OCI-LY7 (cell line): ENCODE data around the gene GDNF. TPM values are rescaled to one million over a fixed set of nuclear protein-coding genes. Genes with fewer than 3 reads are reported as not detected.

Experiments
- BruUV-seq: library from RNA; stranded (reverse); fragments of 400-500 nt; replicated peaks from 2 replicates; lab custom pipeline; 2021; lab: Mats Ljungman, UMichigan
- CTCF ChIA-PET: fragments of 300-600 bp; sonication (Branson Sonifier 250); formaldehyde crosslinking; loops from one replicate; lab custom pipeline; 2022; ENCODE audit warnings: antibody characterized with exemption; ENCODE audit not compliant: unreplicated experiment; lab: Charles Lee
- POLR2A ChIA-PET: fragments of 300-600 bp; sonication (Branson Sonifier 250); formaldehyde crosslinking; loops from one replicate; lab custom pipeline; 2022; ENCODE audit warnings: antibody characterized with exemption; lab: Charles Lee
- DNase-seq: peaks from one replicate; pipeline ENCODE4 v3.0.0-alpha.2; 2015; ENCODE audit warnings: low spot score
- H2AFZ ChIP-seq: fragments of 200-600 bp; sonication (generic), shearing (Covaris generic); 2 replicates; pipeline ENCODE4 v1.6.1; 2014; ENCODE audit warnings: mild to moderate bottlenecking, antibody characterized with exemption, low read length, moderate library complexity
- H3K27ac ChIP-seq: fragments of 200-600 bp; sonication (generic); 2 replicates; pipeline ENCODE4 v1.5.1; 2014; ENCODE audit warnings: mixed run types, low read depth, mild to moderate bottlenecking, moderate library complexity, low read length, inconsistent platforms; ENCODE audit not compliant: poor library complexity, severe bottlenecking
- H3K36me3 ChIP-seq: fragments of 200-600 bp; sonication (generic); 2 replicates; pipeline ENCODE4 v1.6.1; 2014; ENCODE audit warnings: mild to moderate bottlenecking, antibody characterized with exemption, low read length, moderate library complexity, mixed read lengths; ENCODE audit not compliant: insufficient read depth
- H3K4me1 ChIP-seq: fragments of 200-600 bp; sonication (generic); 2 replicates; pipeline ENCODE4 v1.5.1; 2014; ENCODE audit warnings: mild to moderate bottlenecking, low read length; ENCODE audit not compliant: insufficient read depth, poor library complexity, severe bottlenecking
- H3K4me2 ChIP-seq: fragments of 200-600 bp; sonication (generic); 2 replicates; pipeline ENCODE4 v1.6.1; 2014; ENCODE audit warnings: mild to moderate bottlenecking, low read length
- H3K4me3 ChIP-seq: fragments of 200-600 bp; sonication (generic); 2 replicates; pipeline ENCODE4 v1.5.1; 2014; ENCODE audit warnings: mild to moderate bottlenecking, low read depth, low read length; ENCODE audit not compliant: poor library complexity, severe bottlenecking
- H3K79me2 ChIP-seq: fragments of 200-600 bp; sonication (generic); 2 replicates; pipeline ENCODE4 v1.6.1; 2016; ENCODE audit warnings: low read depth, mild to moderate bottlenecking, low read length, moderate library complexity, mixed read lengths; ENCODE audit not compliant: insufficient read depth
- H3K9me2 ChIP-seq: fragments of 200-600 bp; sonication (generic); 2 replicates; pipeline ENCODE4 v1.6.1; 2016; ENCODE audit warnings: mild to moderate bottlenecking, low read length, mixed read lengths; ENCODE audit not compliant: insufficient read depth
- H3K9me3 ChIP-seq: fragments of 200-600 bp; sonication (generic); 2 replicates; pipeline ENCODE4 v1.6.1; 2014; ENCODE audit warnings: mild to moderate bottlenecking, mixed run types, low read length, mixed read lengths
- H4K20me1 ChIP-seq: fragments of 200-600 bp; sonication (generic); 2 replicates; pipeline ENCODE4 v1.6.1; 2014; ENCODE audit warnings: mild to moderate bottlenecking, antibody characterized with exemption, low read length, moderate library complexity, mixed read lengths; ENCODE audit not compliant: insufficient read depth
- EZH2phosphoT487 ChIP-seq: fragments of 200-600 bp; sonication (generic); IDR thresholded peaks from 2 replicates; pipeline ENCODE4 v1.6.1; 2018; ENCODE audit warnings: low read depth, borderline replicate concordance, mild to moderate bottlenecking, mixed run types, antibody characterized with exemption, low read length, moderate library complexity, mixed read lengths
- intact Hi-C: fragments of 100-400 bp; cut with micrococcal nuclease; formaldehyde crosslinking; loops from one replicate; pipeline ENCODE4 v1.10.0; 2022; ENCODE audit not compliant: unreplicated experiment
- total RNA-seq, 2 experiments: library from RNA; depleted of rRNA in 1 of 2; stranded (reverse); fragments of >200 nt in 1 of 2; shearing (Covaris generic) in 1 of 2; gene quantifications; 2 replicates each; pipeline ENCODE4 v1.2.3, GENCODE V29; 2014 to 2022
- TF ChIP-seq, protein P1 (sequence below): fragments of 200-600 bp; sonication (generic); conservative IDR thresholded peaks from 2 replicates; pipeline ENCODE4 v1.5.1; 2014; ENCODE audit warnings: mild to moderate bottlenecking, antibody characterized with exemption, low read length, moderate library complexity, mixed read lengths

Gene GDNF
- total RNA-seq, 2 experiments from 2014 or later = 0.03 TPM; not detected in 1

DNA sequence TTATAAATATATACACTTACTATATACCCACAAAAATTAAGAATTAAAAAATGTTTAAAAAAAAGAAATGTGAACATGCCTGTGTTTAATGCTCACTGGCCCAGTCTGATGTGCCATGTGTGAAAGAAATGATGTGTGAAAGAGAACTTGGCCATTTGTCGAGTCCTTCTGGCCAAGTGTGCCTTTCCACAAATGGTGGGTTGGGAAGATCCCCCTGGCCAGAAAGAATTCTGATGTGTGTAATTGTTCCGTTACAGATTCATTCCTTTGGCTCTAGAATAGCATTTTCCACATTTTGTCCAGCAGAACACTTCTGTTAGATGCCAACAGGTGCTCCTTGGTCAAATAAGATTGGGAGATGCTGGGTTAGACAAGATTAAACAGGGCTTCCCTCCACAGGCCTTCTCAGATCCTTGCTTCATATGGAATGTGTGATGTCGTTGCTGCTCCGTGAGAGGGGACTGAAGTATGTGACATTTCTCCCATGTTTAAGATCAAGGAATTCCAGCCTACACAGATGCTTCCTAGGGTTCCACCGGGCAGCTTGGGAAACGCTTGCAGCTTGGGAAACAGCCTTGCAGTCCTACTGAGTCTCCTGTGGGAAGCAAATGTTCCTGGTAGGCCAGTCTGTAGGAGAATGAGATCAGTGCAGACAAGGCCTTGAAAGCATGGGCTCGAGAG is 32.1 kb downstream of the GDNF start:
- Histone ChIP-seq H3K4me3 (no peak overlapping the region), H3K36me3 (no peaks in the 10 kb centered on the region), H3K4me2 (no peak overlapping the region), H3K79me2 (no peaks in the 10 kb centered on the region), H3K9me3 (no peaks in the 10 kb centered on the region), H4K20me1 (no peaks in the 10 kb centered on the region), H3K27ac (no peak overlapping the region), H2AFZ (no peak overlapping the region), H3K4me1 (no peaks in the 10 kb centered on the region), H3K9me2 (no peaks in the 10 kb centered on the region)
- ChIA-PET POLR2A (no interaction called here), CTCF (no interaction called here)
- BruUV-seq = no TSS peak
- TF ChIP-seq, protein P1, sequence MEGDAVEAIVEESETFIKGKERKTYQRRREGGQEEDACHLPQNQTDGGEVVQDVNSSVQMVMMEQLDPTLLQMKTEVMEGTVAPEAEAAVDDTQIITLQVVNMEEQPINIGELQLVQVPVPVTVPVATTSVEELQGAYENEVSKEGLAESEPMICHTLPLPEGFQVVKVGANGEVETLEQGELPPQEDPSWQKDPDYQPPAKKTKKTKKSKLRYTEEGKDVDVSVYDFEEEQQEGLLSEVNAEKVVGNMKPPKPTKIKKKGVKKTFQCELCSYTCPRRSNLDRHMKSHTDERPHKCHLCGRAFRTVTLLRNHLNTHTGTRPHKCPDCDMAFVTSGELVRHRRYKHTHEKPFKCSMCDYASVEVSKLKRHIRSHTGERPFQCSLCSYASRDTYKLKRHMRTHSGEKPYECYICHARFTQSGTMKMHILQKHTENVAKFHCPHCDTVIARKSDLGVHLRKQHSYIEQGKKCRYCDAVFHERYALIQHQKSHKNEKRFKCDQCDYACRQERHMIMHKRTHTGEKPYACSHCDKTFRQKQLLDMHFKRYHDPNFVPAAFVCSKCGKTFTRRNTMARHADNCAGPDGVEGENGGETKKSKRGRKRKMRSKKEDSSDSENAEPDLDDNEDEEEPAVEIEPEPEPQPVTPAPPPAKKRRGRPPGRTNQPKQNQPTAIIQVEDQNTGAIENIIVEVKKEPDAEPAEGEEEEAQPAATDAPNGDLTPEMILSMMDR = no peak
- TF ChIP-seq EZH2phosphoT487 = no peak
- no peak for DNase-seq
- intact Hi-C loops = no loop called here

DNA sequence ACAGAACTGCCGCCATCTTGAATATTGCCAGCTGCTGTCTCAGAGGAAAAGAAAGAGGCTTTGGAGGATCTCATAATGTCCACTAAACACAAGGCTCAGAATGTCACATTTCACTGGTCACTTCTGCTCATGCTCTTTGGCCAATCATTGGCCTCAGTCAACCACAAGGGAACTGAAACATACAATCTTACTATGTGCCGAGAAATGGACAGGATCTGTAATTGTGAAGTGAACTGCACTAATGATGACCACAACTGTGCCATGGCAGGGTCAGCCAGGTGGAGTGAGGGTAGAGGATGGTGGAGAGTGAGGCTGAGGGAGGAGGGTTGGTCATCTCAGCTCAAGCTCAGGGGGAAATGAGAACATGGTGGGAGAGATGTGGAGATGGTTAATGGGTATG is 32.8 kb downstream of the GDNF start:
- no peak for DNase-seq
- no TSS peak for BruUV-seq
- ChIA-PET POLR2A (no interaction called here), CTCF (no interaction called here)
- H3K27ac ChIP-seq = no peak overlapping the region
- no peak for TF ChIP-seq EZH2phosphoT487
- TF ChIP-seq, protein P1 = no peak
- no peaks in the 10 kb centered on the region for H3K79me2 ChIP-seq
- no peaks in the 10 kb centered on the region for H3K9me3 ChIP-seq
- no peak overlapping the region for H3K4me3 ChIP-seq
- no peak overlapping the region for H2AFZ ChIP-seq
- H3K4me1 ChIP-seq = no peaks in the 10 kb centered on the region
- no peaks in the 10 kb centered on the region for H3K9me2 ChIP-seq
- no peaks in the 10 kb centered on the region for H3K36me3 ChIP-seq
- H4K20me1 ChIP-seq = no peaks in the 10 kb centered on the region
- H3K4me2 ChIP-seq = no peak overlapping the region
- intact Hi-C loops = no loop called here

DNA sequence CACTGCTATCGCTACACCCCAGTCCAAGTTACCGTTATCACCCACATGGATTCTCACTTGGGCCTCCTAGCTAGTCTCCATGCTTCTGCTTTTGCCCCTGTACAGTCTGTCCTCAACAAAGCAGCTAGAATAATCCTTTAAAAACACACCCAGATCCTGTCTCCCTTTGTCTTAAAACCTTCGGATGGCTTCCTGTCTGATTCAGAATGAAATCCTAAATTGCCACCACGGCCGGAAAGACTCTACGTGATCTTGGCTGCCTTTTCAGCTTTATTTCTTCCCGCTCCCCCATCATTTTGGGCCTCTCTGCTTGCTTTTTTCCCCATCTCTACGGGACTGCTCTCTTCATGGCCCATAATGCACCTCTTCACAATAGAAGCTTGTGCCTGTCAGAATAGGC is 33.4 kb downstream of the GDNF start:
- POLR2A ChIA-PET = no interaction called here
- H3K9me3 ChIP-seq = no peaks in the 10 kb centered on the region
- no peaks in the 10 kb centered on the region for H3K4me1 ChIP-seq
- H3K79me2 ChIP-seq = no peaks in the 10 kb centered on the region
- no peak overlapping the region for H2AFZ ChIP-seq
- no TSS peak for BruUV-seq
- H3K9me2 ChIP-seq = no peaks in the 10 kb centered on the region
- H3K4me2 ChIP-seq = no peak overlapping the region
- no peak for DNase-seq
- CTCF ChIA-PET = no interaction called here
- intact Hi-C loops = no loop called here
- H4K20me1 ChIP-seq = no peaks in the 10 kb centered on the region
- TF ChIP-seq, protein P1 = no peak
- TF ChIP-seq EZH2phosphoT487 = no peak
- H3K36me3 ChIP-seq = no peaks in the 10 kb centered on the region
- no peak overlapping the region for H3K4me3 ChIP-seq
- H3K27ac ChIP-seq = no peak overlapping the region
